GM19035 (cell line): ENCODE results near the gene RBKS.
"Not testable (repeated sequence)": the region's sequence is repeated elsewhere in the genome, so short reads cannot be mapped to it uniquely, and the experiment has no call there.

Experiments used
- ATAC-seq: cut with Tn5 transposase; IDR thresholded peaks from one replicate; pipeline ENCODE4 v1.9.1; 2021; ENCODE audit not compliant: unreplicated experiment

RBKS gene

GRCh38 chr2:27771202-27771547, 119.0 kb downstream of the RBKS start:
- peak; percentile 19 for ATAC-seq

DNA sequence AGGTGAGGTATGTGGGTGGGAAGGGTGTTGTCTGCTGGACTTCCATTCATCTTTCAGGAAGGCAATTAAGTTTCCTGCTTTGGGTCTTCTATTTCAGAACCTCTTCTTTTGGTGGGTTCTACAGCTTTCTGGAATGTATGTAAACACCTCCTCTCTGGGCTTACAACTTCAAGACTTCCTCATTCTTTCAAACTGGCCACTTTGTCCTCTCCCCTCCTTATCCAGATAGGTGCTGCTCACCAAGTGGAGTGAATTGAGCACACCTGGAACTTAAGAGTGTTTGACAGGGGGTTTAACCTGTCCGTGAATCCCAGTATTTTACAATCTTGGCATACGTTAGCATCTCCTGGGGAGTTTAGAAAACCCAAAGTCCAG, 123.9 kb downstream of the RBKS start:
- no peak for ATAC-seq

- no peak for ATAC-seq
Observed at GRCh38 chr2:27765621-27766286, 124.4 kb downstream of the RBKS start.

DNA sequence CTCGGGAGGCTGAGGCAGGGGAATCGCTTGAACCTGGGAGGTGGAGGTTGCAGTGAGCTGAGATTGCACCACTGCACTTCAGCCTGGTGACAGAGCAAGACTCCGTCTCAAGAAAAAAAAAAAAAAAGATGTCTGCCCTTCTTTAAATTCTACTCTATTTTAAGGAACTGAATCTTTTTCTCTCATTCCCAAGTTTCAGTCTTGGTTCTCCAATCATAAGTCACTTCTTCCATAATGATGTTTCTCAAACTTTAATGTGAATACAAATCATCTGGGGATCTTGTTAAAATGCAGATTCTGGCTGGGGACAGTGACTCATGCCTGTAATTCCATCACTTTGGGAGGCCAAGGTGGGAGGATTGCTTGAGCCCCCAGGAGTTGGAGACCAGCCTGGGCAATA, 125.7 kb downstream of the RBKS start:
- ATAC-seq, result not testable (repeated sequence)

GRCh38 chr2:27763907-27764267, 126.3 kb downstream of the RBKS start:
- ATAC-seq, result no peak

DNA sequence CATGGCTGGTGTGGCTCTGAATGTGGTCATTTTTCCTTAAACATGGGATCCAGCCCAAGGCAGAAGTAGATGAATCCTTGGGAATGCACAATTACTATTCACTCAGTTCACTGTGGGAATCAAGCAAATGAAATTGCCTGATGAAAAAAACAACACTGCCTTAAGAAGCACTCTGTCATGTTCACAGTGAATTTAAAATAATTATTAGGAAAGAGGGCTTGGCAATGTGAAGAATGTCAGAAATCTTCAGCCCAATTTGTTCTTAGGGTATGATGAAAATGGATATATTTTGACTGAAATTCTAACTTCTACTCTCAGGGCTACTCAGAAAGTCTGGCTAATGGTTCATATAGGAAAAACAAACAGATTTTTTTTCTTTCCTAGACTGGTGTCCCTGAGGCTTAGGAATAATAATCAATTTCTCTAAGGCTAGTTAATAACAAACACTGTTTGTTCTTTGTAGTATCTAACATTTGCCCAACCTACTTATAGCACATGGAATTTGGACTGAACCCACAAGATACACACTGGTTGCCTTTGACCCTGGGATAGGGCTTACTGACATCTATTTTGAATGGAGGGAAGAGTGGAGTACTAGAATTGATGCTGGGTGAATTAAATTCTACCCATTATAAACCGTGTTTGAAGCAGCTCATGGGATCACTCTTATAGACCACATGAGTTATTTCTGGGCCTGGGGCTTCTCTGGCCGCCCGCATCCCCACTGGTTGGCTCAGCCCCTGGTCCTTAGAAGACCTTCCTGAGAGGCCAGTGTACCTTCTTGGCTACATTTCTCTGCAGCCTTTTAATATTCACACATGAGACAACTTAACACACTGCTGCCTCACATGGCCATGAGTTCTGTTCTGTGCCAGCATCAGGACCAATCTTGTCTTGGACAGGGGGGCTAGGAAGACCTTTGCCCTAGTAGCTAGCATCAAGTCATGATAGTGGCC, 127.0 kb downstream of the RBKS start:
- ATAC-seq, result no peak

DNA sequence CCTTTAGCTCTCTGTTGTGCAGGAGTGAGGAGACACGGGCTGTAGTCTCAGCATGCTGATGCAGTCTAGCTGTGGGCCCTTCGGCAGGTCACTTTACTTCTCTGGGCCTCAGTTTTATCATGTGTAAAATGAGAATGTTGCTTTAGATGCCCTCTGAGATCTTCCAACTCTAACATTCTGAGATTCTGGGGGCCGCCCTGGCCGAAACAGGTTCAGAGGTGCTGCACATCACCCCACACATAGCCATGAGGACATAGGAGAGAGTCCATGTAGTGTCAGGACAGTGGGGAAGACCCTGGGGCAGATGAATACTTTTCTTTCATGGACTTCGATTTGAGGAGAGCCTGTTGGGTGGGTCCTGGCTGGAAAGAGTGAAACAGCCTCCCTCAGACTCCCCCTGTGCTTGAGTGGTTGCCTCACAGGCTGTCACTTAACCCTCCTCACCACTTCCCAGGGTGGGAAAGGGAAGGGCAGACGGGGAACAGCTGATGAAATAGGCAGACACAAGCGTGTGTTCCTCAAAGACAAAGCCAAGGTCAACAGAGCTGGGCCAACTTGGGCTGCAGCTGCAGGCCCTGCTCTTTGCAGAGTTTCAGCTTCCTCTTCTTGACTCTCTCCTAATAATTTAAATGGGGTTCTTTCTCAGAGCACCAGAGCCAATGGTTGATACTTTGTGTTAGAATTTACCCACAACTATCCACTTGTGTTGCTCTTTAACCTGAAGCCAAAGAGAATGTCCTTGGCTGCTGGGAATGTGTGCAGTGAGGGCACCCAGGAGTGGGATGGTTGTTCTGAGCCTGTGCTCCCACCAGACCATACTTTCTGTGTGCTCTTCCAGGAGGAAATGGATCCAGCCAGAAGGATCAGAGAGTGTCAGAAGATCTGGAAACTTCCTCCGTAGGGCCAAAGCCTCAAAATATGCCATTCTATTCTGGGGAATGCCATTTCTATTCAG, 133.4 kb downstream of the RBKS start:
- no peak for ATAC-seq

- no peak for ATAC-seq
Observed at GRCh38 chr2:27756091-27756490, 134.1 kb downstream of the RBKS start.

GRCh38 chr2:27754831-27755230, 135.4 kb downstream of the RBKS start:
- no peak for ATAC-seq

GRCh38 chr2:27754138-27754588, 136.0 kb downstream of the RBKS start:
- no peak for ATAC-seq

GRCh38 chr2:27752551-27753237, 137.5 kb downstream of the RBKS start:
- ATAC-seq, result no peak

GRCh38 chr2:27751377-27751776, 138.8 kb downstream of the RBKS start:
- no peak for ATAC-seq

- not testable (repeated sequence) for ATAC-seq
Observed at GRCh38 chr2:27748803-27749554, 141.2 kb downstream of the RBKS start.

- ATAC-seq, result no peak
Observed at GRCh38 chr2:27747827-27748352, 142.3 kb downstream of the RBKS start.

- no peak for ATAC-seq
Observed at GRCh38 chr2:27746325-27746724, 143.9 kb downstream of the RBKS start.

DNA sequence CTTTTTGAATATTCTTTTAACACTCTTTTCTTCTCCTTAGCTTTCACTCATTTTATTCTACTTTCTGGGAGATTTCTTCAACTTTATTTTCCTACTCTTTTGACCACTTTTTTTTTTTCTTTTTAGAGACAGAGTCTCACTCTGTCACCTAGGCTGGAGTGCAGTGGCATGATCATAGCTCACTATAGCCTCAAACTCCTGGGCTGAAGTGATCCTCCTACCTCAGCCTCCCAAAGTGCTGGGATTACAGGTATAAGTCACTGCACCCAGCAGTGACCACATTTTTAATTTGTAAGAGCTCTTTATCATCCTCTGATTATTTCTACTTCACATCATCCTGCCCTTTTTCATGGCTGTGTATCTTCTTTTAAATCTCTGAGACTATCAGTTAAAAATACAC, 144.7 kb downstream of the RBKS start:
- not testable (repeated sequence) for ATAC-seq

GRCh38 chr2:27742571-27742970, 147.6 kb downstream of the RBKS start:
- no peak for ATAC-seq

DNA sequence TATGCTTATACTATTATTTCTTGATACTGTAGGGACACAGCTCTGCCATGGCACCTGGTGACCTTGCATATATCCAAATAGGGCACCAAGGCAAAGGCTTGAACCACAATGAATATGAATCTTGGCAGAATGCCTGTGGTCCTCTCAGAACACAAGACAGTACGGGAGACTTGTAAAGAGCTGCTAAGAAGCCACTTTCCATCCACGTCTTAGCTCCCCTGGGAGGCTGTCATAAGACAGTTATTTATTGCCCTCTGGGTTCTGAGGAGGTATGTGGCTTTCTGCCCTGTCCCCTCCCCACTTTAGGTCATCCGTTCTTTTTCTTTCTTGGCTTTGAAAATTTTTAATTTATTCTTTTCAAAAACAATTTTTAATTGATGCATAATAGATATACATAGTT, 148.5 kb downstream of the RBKS start:
- no peak for ATAC-seq

GRCh38 chr2:27739058-27739373, 151.2 kb downstream of the RBKS start:
- ATAC-seq, result no peak
